Spleen (tissue), 7 donors: Measurements from ENCODE around the gene MTM1.

Experiments used
- POLR2A ChIP-seq, 3 donors: fragments of 450-650 bp; IDR thresholded peaks; one replicate each; pipeline ENCODE4 v1.5.1; 2017; ENCODE audit warnings: antibody characterized with exemption in 3 of 3, mild to moderate bottlenecking in 1 of 3
- POLR2AphosphoS5 ChIP-seq, 3 donors: sonication (generic); formaldehyde crosslinking; IDR thresholded peaks; one replicate each; pipeline ENCODE4 v1.5.1; 2017; ENCODE audit warnings: antibody characterized with exemption in 3 of 3
- TF ChIP-seq, protein P1 (sequence below), 11 experiments: fragments of 200-600 bp in 7 of 11; fragments of 450-650 bp in 4 of 11; sonication (generic) in 4 of 11; IDR thresholded peaks in 8 of 11; conservative IDR thresholded peaks in 3 of 11; 1 replicate in 7 of 11; 2 replicates in 4 of 11; pipeline versions ENCODE4 v1.4.0 to v1.8.0; 2016 to 2021; ENCODE audit warnings: antibody characterized with exemption in 11 of 11, inconsistent platforms in 4 of 11, mild to moderate bottlenecking in 1 of 11
- donor health status: DM: no; HTN: no; CAD: no; lungs with moderate emphysema.
- donor health status: DM: no; HTN: no; CAD: no.
- donor health status: DM: no; HTN: no; CAD: no.

DNA sequence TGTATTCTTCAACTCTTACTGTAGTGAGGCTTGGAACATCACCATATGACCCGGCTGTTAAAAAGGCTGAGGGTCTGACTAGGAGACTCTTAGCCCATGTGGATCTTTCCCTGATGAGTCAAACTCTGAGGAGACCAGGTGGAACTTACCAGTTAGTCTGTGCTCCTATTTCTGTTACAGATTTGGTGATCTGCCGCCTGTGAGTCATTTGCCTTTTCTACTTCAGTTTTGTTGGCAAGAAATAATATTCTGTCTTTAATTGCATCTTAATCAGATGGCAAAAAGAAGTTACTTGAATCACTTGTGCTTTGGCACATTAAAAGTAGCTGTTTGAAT is 48.4 kb downstream of the MTM1 start:
- TF ChIP-seq, protein P1, sequence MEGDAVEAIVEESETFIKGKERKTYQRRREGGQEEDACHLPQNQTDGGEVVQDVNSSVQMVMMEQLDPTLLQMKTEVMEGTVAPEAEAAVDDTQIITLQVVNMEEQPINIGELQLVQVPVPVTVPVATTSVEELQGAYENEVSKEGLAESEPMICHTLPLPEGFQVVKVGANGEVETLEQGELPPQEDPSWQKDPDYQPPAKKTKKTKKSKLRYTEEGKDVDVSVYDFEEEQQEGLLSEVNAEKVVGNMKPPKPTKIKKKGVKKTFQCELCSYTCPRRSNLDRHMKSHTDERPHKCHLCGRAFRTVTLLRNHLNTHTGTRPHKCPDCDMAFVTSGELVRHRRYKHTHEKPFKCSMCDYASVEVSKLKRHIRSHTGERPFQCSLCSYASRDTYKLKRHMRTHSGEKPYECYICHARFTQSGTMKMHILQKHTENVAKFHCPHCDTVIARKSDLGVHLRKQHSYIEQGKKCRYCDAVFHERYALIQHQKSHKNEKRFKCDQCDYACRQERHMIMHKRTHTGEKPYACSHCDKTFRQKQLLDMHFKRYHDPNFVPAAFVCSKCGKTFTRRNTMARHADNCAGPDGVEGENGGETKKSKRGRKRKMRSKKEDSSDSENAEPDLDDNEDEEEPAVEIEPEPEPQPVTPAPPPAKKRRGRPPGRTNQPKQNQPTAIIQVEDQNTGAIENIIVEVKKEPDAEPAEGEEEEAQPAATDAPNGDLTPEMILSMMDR (IDR thresholded peaks at IDR 0.05 in 8 of 11, conservative IDR thresholded peaks at IDR 0.05 in 3 of 11), result no peak
- TF ChIP-seq POLR2A (IDR thresholded peaks at IDR 0.05) (no peak), POLR2AphosphoS5 (IDR thresholded peaks at IDR 0.05) (no peak)
